ENCODE data around the gene UBAC1.
"Not testable (repeated sequence)": the region's sequence is repeated elsewhere in the genome, so short reads cannot be mapped to it uniquely, and the experiment has no call there.

UBAC1 gene

DNA sequence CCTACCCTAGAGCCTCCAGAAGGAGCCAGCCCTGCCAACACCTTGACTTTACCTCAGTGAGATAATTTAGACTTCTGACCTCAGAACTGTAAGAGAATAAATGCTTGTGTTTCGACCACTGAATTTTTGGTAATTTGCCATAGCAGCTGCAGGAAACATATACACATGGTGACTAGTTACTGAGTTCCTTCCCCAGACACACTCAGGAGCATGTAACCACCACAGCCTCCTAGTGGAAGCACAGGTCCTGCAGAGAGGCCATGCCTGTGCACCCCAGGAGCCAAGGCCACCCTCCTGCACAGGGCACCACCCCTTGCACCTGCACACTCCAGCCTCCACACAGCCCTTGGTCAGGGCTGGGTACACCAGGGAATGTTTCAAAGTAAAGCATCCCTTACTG, 46.3 kb downstream of the UBAC1 start:
- no peak for DNase-seq (ENCODE audit: extremely low spot score)
- CTCF ChIA-PET = interaction anchor here (1.3 kb wide), 1 partner anchor 11 kb away, joined by 3 read pairs; no protein-coding TSS in a partner anchor
- POLR2A ChIA-PET = no interaction called here
- TF ChIP-seq, protein P1, sequence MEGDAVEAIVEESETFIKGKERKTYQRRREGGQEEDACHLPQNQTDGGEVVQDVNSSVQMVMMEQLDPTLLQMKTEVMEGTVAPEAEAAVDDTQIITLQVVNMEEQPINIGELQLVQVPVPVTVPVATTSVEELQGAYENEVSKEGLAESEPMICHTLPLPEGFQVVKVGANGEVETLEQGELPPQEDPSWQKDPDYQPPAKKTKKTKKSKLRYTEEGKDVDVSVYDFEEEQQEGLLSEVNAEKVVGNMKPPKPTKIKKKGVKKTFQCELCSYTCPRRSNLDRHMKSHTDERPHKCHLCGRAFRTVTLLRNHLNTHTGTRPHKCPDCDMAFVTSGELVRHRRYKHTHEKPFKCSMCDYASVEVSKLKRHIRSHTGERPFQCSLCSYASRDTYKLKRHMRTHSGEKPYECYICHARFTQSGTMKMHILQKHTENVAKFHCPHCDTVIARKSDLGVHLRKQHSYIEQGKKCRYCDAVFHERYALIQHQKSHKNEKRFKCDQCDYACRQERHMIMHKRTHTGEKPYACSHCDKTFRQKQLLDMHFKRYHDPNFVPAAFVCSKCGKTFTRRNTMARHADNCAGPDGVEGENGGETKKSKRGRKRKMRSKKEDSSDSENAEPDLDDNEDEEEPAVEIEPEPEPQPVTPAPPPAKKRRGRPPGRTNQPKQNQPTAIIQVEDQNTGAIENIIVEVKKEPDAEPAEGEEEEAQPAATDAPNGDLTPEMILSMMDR (IDR thresholded peaks at IDR 0.05; ENCODE audit: control extremely low read depth, extremely low read depth, low read depth, missing control alignments) = no peak

DNA sequence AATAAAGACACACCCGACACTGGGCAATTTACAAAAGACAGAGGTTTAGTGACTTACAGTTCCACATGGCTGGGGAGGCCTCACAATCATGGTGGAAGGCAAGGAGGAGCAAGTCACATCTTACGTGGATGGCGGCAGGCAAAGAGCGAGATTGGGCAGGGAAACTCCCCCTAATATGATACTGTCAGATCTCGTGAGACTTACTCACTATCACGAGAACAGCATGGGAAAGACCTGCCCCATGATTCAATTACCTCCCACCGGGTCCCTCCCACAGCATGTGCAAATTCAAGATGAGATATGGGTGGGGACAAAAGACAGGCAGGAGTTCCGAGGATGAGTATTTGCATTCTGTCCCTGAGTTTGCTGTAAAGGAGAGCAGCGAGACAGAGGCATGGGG, 49.9 kb downstream of the UBAC1 start:
- POLR2A ChIA-PET; DNase-seq (ENCODE audit: extremely low spot score): not testable (repeated sequence)
- CTCF ChIA-PET = interaction anchor here (2.4 kb wide), 1 partner anchor 56 kb away, joined by 5 read pairs; no protein-coding TSS in a partner anchor

DNA sequence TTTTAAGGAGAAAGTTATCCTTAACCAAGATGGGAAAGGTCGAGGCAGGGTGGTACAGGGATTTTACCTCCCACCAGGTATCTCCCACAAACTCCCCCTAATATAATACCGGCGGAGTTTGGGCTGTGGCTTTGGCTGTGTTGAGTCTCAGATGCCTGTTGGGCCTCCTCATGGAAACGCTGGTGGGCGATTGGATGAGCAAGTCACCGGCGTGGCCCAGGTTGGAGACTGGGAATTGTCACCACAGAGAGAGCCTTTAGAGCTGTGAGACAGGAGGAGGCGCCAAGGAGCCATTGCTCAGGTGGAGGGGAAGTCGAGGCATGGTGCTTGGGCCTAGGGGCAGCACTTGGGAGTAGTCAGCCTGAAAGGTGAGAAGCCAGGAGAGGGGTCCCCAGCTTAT, 50.4 kb downstream of the UBAC1 start:
- DNase-seq (ENCODE audit: extremely low spot score) = no peak
- ChIA-PET CTCF (interaction anchor here (2.4 kb wide), 1 partner anchor 57 kb away, joined by 5 read pairs; no protein-coding TSS in a partner anchor), POLR2A (no interaction called here)
- TF ChIP-seq, protein P1 (IDR thresholded peaks at IDR 0.05; ENCODE audit: control extremely low read depth, extremely low read depth, low read depth, missing control alignments) = no peak

DNA sequence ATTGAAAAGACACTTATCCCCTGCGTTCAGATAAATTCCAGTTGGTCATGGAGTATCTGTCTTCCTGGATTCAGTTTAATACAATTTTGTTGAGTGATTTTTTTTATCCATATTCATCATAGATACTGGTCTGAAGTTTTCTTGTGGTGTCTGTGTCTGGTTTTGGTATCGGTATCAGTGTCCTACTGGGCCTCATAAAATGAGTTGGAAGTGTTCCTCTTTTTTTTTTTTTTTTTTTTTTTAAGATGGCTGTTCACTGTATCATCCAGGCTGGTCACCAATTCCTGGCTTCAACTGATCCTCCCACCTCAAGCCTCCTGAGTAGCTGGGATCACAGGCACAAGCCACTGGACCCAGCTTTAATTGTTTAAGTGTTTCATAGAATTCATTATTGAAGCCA, 51.0 kb downstream of the UBAC1 start:
- no peak for DNase-seq (ENCODE audit: extremely low spot score)
- ChIA-PET POLR2A (no interaction called here), CTCF (interaction anchor here (2.4 kb wide), 1 partner anchor 57 kb away, joined by 5 read pairs; no protein-coding TSS in a partner anchor)
- TF ChIP-seq, protein P1 (IDR thresholded peaks at IDR 0.05; ENCODE audit: control extremely low read depth, extremely low read depth, low read depth, missing control alignments) = no peak

DNA sequence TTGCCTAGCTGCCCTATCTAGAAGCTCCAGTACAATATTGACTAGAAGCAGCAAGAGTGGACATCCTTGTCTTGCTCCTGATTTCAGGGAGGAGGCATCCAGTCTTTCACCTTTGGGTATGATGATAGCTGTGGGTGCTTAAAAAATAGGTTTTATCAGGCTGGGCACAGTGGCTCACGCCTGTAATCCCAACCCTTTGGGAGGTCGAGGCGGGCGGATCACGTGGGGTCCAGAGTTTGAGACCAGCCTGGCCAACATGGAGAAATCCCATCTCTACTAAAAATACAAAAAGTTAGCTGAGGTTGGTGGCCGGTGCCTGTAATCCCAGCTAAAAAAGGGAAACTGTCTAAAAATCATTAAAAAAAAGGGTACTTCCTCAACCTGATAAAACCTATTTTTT, 51.8 kb downstream of the UBAC1 start:
- POLR2A ChIA-PET = no interaction called here
- DNase-seq (ENCODE audit: extremely low spot score) = no peak
- CTCF ChIA-PET = interaction anchor here (2.4 kb wide), 1 partner anchor 58 kb away, joined by 5 read pairs; no protein-coding TSS in a partner anchor
- TF ChIP-seq, protein P1 (IDR thresholded peaks at IDR 0.05; ENCODE audit: control extremely low read depth, extremely low read depth, low read depth, missing control alignments) = no peak

DNA sequence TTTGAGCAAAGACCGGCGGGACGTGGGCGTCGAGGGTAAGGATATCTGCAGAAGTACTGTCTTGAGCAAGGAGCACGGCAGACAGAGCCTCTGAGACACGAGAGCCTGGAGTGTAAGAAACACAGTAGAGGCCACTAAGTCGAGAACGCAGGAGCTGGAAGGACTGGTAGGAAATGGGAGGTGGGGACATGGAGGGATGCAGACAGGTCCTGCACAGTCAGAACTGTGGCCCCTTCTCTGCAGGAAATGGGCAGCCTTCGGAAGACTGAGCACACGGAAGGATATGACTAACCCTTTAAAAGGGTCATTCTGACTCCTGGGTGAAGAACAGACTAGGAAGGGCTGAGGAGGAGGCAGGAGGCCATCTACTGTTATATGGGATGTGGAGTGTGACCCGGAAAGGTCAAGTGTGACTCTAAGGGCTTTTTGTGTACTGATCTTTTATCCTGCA, 52.4 kb downstream of the UBAC1 start:
- ChIA-PET POLR2A (no interaction called here), CTCF (interaction anchor here (2.4 kb wide), 1 partner anchor 59 kb away, joined by 5 read pairs; no protein-coding TSS in a partner anchor)
- DNase-seq (ENCODE audit: extremely low spot score) = no peak
- TF ChIP-seq, protein P1 (IDR thresholded peaks at IDR 0.05; ENCODE audit: control extremely low read depth, extremely low read depth, low read depth, missing control alignments) = no peak

DNA sequence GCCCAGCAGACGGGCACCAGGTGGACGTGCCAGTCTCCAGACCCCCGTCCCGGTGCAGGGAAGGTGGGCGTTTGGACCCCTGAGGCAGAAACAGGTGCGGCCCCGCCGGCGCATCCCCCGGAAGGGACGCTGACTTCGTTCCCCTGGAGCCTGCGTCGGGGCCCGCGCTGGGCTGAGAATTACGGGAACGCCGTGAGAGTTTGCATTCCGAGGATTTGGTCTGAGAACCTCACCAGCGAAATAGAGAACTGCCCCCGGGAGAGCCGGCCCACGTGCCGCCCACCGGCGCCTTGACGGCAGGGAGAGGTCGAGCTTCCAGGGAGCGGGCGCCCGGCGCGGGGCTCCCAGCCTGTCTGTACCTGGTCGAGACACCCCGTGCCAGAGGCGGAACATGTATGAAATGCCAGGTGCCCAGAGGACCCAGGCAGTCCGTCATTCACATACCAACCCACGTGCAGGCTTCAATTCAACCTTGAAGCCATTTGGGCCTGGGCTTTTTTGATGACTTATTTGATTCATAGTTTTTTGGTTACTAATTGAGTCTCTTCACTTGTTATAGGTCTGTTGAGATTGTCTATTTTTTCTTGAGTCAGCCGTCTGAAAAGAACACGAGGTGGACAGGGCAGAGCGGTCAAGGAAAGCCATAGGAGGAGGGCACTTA, 53.0 kb downstream of the UBAC1 start:
- DNase-seq (ENCODE audit: extremely low spot score) = no peak
- CTCF ChIA-PET = interaction anchor here (2.1 kb wide), 1 partner anchor 43 kb away, joined by 5 read pairs; no protein-coding TSS in a partner anchor
- TF ChIP-seq, protein P1 (IDR thresholded peaks at IDR 0.05; ENCODE audit: control extremely low read depth, extremely low read depth, low read depth, missing control alignments) = no peak
- POLR2A ChIA-PET = interaction anchor here (0.6 kb wide), 2 partner anchors 173 to 225 kb away, joined by 3 read pairs; no protein-coding TSS in a partner anchor
